Endothelial cell of umbilical vein (primary cell): Measurements from ENCODE around the gene HOXD10. TPM values are rescaled to one million over a fixed set of nuclear protein-coding genes. Genes with fewer than 3 reads are reported as not detected.

Source experiments
- BruUV-seq: library from RNA; stranded (reverse); fragments of 400-500 nt; replicated peaks from 2 replicates; lab custom pipeline; 2021; lab: Mats Ljungman, UMichigan
- CTCF ChIA-PET: fragments of 300-600, 350-600 bp; sonication (Branson Sonifier 250); formaldehyde crosslinking; loops from one replicate; lab custom pipeline; 2021; ENCODE audit warnings: antibody characterized with exemption, inconsistent platforms; lab: Charles Lee
- POLR2A ChIA-PET: fragments of 300-600, 350-600 bp; sonication (Branson Sonifier 250); formaldehyde crosslinking; loops from one replicate; lab custom pipeline; 2021; ENCODE audit warnings: antibody characterized with exemption, inconsistent platforms; lab: Charles Lee
- DNase-seq: peaks from one replicate; pipeline ENCODE4 v3.0.0-alpha.2; 2011; ENCODE audit warnings: low read depth, low spot score
- FAIRE-seq: peaks from 2 replicates; lab custom pipeline; 2011; peaks lifted over from hg19 to GRCh38; lab: Jason Lieb, UNC
- H2AFZ ChIP-seq: 2 replicates; pipeline ENCODE4 v1.6.0; 2012; ENCODE audit warnings: low read depth, low read length, control low read depth, inconsistent platforms
- H3K27ac ChIP-seq: 2 replicates; pipeline ENCODE4 v1.5.1; 2011; ENCODE audit warnings: low read depth, mild to moderate bottlenecking, control low read depth, low read length, moderate library complexity; ENCODE audit not compliant: insufficient read depth
- H3K27me3 ChIP-seq, 2 experiments: 2 replicates each; pipeline versions ENCODE4 v1.6.0 to v1.6.1; 2011; ENCODE audit warnings: low read length in 2 of 2, mixed read lengths in 1 of 2; ENCODE audit not compliant: control insufficient read depth in 2 of 2, insufficient read depth in 2 of 2
- H3K36me3 ChIP-seq, 2 experiments: 2 replicates in 1 of 2; 3 replicates in 1 of 2; pipeline ENCODE4 v1.5.1; 2011; ENCODE audit warnings: low read length in 2 of 2, mild to moderate bottlenecking in 1 of 2, moderate library complexity in 1 of 2; ENCODE audit not compliant: control insufficient read depth in 2 of 2, insufficient read depth in 2 of 2; ENCODE audit errors: extremely low read depth in 1 of 2
- H3K4me1 ChIP-seq: 3 replicates; pipeline ENCODE4 v1.5.1; 2011; ENCODE audit warnings: mild to moderate bottlenecking, low read length; ENCODE audit not compliant: control insufficient read depth, insufficient read depth; ENCODE audit errors: extremely low read depth
- H3K4me2 ChIP-seq: 2 replicates; pipeline ENCODE4 v1.6.1; 2011; ENCODE audit warnings: low read length, control low read depth, mixed read lengths; ENCODE audit not compliant: insufficient read depth
- H3K4me3 ChIP-seq, 3 experiments: fragments of 200-600 bp in 1 of 3; sonication (generic), shearing (Covaris generic) in 1 of 3; replicated peaks in 1 of 3; 2 replicates each; pipeline ENCODE4 v1.5.1; 2011 to 2016; ENCODE audit warnings: control low read depth in 3 of 3, low read length in 3 of 3, mild to moderate bottlenecking in 2 of 3, inconsistent platforms in 1 of 3, low read depth in 1 of 3, moderate library complexity in 1 of 3; ENCODE audit not compliant: insufficient read depth in 1 of 3
- H3K79me2 ChIP-seq: 2 replicates; pipeline ENCODE4 v1.6.0; 2012; ENCODE audit warnings: low read length, inconsistent platforms; ENCODE audit not compliant: control insufficient read depth, insufficient read depth
- H3K9ac ChIP-seq: replicated peaks from 2 replicates; pipeline ENCODE3; 2011; ENCODE audit warnings: low read length, control low read depth; ENCODE audit not compliant: insufficient read depth; ENCODE audit errors: extremely low read depth
- H3K9me1 ChIP-seq: replicated peaks from 3 replicates; pipeline ENCODE4 v1.6.0; 2011; ENCODE audit warnings: mild to moderate bottlenecking, low read length; ENCODE audit not compliant: control insufficient read depth, insufficient read depth; ENCODE audit errors: extremely low read depth
- H3K9me3 ChIP-seq: replicated peaks from 2 replicates; pipeline ENCODE4 v1.5.1; 2012; ENCODE audit warnings: low read length, inconsistent platforms; ENCODE audit not compliant: control insufficient read depth, insufficient read depth
- H4K20me1 ChIP-seq: replicated peaks from 2 replicates; pipeline ENCODE3; 2011; ENCODE audit warnings: mild to moderate bottlenecking, low read length; ENCODE audit not compliant: control insufficient read depth, insufficient read depth; ENCODE audit errors: extremely low read depth
- EZH2 ChIP-seq: IDR thresholded peaks from 2 replicates; pipeline ENCODE4 v1.6.1; 2012; ENCODE audit warnings: borderline replicate concordance, low read depth, mild to moderate bottlenecking, moderate library complexity, low read length, inconsistent platforms; ENCODE audit not compliant: severe bottlenecking
- FOS ChIP-seq: IDR thresholded peaks from 2 replicates; pipeline ENCODE4 v1.6.1; 2011; ENCODE audit warnings: mild to moderate bottlenecking, low read length, moderate library complexity, borderline replicate concordance; ENCODE audit not compliant: insufficient read depth
- JUN ChIP-seq: IDR thresholded peaks from 2 replicates; pipeline ENCODE4 v1.6.1; 2011; ENCODE audit warnings: borderline replicate concordance, low read depth; ENCODE audit not compliant: insufficient read length, insufficient read depth
- MYC ChIP-seq: IDR thresholded peaks from one replicate; pipeline ENCODE4 v1.6.1; 2011; ENCODE audit warnings: mild to moderate bottlenecking, low read depth, low read length
- POLR2A ChIP-seq: IDR thresholded peaks from 2 replicates; pipeline ENCODE4 v1.6.1; 2012; ENCODE audit warnings: low read depth, mild to moderate bottlenecking, control low read depth, low read length
- POLR2AphosphoS5 ChIP-seq: IDR thresholded peaks from 2 replicates; pipeline ENCODE4 v1.6.1; 2012; ENCODE audit warnings: low read depth, mild to moderate bottlenecking, control low read depth, low read length, moderate library complexity; ENCODE audit not compliant: insufficient read depth
- dilution Hi-C: fragments of 300-500 bp; cut with MboI; formaldehyde crosslinking; loops from one replicate; pipeline ENCODE4 v1.15.0; 2019; ENCODE audit warnings: low sequenced_read_pairs; ENCODE audit not compliant: extremely low pct_ligation_motif_present
- intact Hi-C: fragments of 100-400 bp; cut with micrococcal nuclease; formaldehyde crosslinking; loops from one replicate; pipeline ENCODE4 v1.10.0; 2022
- polyA plus RNA-seq, 4 experiments: library from polyadenylated mRNA; depleted of rRNA in 3 of 4; stranded (reverse) in 3 of 4; unstranded in 1 of 4; fragments of >200 nt; gene quantifications; 2 replicates each; pipeline versions ENCODE4 v1.2.1 to v1.2.3, GENCODE V29; 2011 to 2012; ENCODE audit warnings: missing spikeins in 1 of 4
- total RNA-seq: library from RNA; stranded (reverse); gene quantifications from 2 replicates; pipeline ENCODE4 v1.2.3, GENCODE V29; 2021
- TF ChIP-seq, protein P1 (sequence below): IDR thresholded peaks from 2 replicates; pipeline ENCODE4 v1.6.1; 2011; ENCODE audit not compliant: insufficient read depth, insufficient read length
- TF ChIP-seq, protein P2 (sequence below), 2 donors: IDR thresholded peaks; 1 replicate in 1 of 2; 2 replicates in 1 of 2; pipeline ENCODE4 v1.5.1; 2011; ENCODE audit warnings: low read length in 2 of 2, mild to moderate bottlenecking in 2 of 2, moderate library complexity in 2 of 2, control low read depth in 1 of 2, inconsistent platforms in 1 of 2, low read depth in 1 of 2; ENCODE audit not compliant: insufficient read depth in 1 of 2; ENCODE audit errors: extremely low read depth in 1 of 2

HOXD10 gene
- total and polyA plus RNA-seq, 2 donors (not counting 3 experiments of a cell fraction or from before 2014, with no cell fraction given) = not detected

DNA sequence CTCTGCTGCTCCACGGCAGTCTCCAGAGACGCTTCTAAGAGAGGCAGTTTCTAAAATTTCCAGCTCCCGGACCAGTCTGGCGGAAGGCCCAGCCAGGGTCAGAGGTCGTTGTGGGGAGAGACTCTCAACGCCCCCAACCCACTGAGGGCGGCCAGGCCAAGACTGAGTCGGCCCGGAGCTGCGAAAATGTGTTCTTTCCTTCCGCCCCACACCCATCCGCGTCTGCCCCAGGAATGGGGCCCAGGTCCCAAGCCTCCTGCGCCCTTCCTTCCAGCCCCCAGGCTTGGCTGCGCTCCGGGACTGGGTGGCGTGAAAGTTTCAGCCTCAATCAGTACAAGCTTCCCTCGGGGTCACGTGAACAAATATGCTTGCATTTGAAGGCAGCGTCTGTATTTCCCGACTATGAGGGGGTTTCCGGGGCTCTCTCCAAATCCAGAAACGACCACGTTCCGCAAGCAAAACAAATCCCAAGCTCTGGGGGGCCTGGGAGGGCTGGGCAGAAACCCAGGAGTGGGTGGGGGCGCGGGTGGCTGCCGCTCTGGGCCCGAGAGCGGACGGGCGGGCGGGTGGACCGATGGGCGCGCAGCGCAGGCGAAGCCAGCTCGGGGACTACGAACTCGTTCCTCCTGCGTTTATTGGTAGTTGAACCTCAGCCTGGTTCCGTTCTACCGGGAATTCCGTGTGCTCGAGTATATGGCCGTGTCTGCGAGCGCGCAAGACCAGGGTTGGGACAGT is 43.8 kb downstream of the HOXD10 start:
- BruUV-seq = no TSS peak
- no peaks in the 10 kb centered on the region for H3K36me3 ChIP-seq
- H3K9me3 ChIP-seq = no peaks in the 10 kb centered on the region
- no peak overlapping the region for H3K27ac ChIP-seq
- H3K4me1 ChIP-seq = peaks cover 2% of the 10 kb centered on the region
- no peaks in the 10 kb centered on the region for H3K9me1 ChIP-seq
- POLR2A ChIA-PET = no interaction called here
- CTCF ChIA-PET = interaction anchor here (0.8 to 3.4 kb wide), 2 partner anchors 295 to 394 kb away, joined by 3 to 14 read pairs; no protein-coding TSS in a partner anchor
- no peak overlapping the region for H3K4me2 ChIP-seq
- no peaks in the 10 kb centered on the region for H3K79me2 ChIP-seq
- H3K9ac ChIP-seq = no peak overlapping the region
- H4K20me1 ChIP-seq = no peaks in the 10 kb centered on the region
- DNase-seq (no peak), FAIRE-seq (no peak)
- TF ChIP-seq, protein P1, sequence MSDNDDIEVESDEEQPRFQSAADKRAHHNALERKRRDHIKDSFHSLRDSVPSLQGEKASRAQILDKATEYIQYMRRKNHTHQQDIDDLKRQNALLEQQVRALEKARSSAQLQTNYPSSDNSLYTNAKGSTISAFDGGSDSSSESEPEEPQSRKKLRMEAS = no peak
- TF ChIP-seq POLR2AphosphoS5 = no peak
- no peak for TF ChIP-seq EZH2
- no peak for TF ChIP-seq POLR2A
- TF ChIP-seq FOS = no peak
- TF ChIP-seq MYC = no peak
- no peak for TF ChIP-seq JUN
- TF ChIP-seq, protein P2, sequence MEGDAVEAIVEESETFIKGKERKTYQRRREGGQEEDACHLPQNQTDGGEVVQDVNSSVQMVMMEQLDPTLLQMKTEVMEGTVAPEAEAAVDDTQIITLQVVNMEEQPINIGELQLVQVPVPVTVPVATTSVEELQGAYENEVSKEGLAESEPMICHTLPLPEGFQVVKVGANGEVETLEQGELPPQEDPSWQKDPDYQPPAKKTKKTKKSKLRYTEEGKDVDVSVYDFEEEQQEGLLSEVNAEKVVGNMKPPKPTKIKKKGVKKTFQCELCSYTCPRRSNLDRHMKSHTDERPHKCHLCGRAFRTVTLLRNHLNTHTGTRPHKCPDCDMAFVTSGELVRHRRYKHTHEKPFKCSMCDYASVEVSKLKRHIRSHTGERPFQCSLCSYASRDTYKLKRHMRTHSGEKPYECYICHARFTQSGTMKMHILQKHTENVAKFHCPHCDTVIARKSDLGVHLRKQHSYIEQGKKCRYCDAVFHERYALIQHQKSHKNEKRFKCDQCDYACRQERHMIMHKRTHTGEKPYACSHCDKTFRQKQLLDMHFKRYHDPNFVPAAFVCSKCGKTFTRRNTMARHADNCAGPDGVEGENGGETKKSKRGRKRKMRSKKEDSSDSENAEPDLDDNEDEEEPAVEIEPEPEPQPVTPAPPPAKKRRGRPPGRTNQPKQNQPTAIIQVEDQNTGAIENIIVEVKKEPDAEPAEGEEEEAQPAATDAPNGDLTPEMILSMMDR (IDR thresholded peaks at IDR 0.05; ENCODE audit: extremely low read depth in 1 of 2, insufficient read depth in 1 of 2, low read depth in 1 of 2, low read length in 2 of 2) = no peak
- intact Hi-C loops (no loop called here), dilution Hi-C loops (no loop called here)
- no peak overlapping the region for H2AFZ ChIP-seq
- no peak overlapping the region for H3K4me3 ChIP-seq
- H3K27me3 ChIP-seq = peaks cover 5 to 10% of the 10 kb centered on the region in 2 experiments
